Sigmoid colon (tissue), 4 donors: ENCODE results near the gene MTCL1.

ENCODE experiments used
- EP300 ChIP-seq, 4 donors: sonication (generic); formaldehyde crosslinking; IDR thresholded peaks; one replicate each; pipeline ENCODE4 v1.6.1; 2017; ENCODE audit warnings: antibody characterized with exemption in 4 of 4
- TF ChIP-seq, protein P1 (sequence below), 4 experiments: fragments of 450-650 bp in 3 of 4; fragments of 200-600 bp in 1 of 4; IDR thresholded peaks; one replicate each; pipeline ENCODE4 v1.5.1; 2016 to 2019; ENCODE audit warnings: antibody characterized with exemption in 4 of 4, mild to moderate bottlenecking in 3 of 4, moderate library complexity in 2 of 4

DNA sequence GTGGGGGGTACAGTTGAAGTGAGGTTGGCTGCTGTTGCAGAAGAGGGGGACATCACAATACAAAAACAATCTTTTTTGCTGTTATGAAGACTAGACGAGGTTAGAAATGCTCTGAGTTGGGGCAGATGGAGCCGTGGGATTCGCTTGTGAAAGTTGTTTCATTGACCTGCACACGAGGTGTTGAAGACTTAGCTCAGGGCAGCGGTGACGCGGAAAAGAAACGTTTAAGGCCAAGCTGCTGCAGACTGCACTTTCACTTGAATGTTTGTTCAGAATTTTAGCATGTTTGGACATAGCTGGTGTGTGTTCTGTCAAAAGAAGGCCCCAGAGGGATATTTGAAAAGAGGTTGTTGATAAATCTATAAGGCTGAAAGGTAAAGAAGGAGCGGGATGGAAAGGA lies 46.3 kb downstream of the MTCL1 start:
- no peak for TF ChIP-seq EP300 (IDR thresholded peaks at IDR 0.05)
- TF ChIP-seq, protein P1, sequence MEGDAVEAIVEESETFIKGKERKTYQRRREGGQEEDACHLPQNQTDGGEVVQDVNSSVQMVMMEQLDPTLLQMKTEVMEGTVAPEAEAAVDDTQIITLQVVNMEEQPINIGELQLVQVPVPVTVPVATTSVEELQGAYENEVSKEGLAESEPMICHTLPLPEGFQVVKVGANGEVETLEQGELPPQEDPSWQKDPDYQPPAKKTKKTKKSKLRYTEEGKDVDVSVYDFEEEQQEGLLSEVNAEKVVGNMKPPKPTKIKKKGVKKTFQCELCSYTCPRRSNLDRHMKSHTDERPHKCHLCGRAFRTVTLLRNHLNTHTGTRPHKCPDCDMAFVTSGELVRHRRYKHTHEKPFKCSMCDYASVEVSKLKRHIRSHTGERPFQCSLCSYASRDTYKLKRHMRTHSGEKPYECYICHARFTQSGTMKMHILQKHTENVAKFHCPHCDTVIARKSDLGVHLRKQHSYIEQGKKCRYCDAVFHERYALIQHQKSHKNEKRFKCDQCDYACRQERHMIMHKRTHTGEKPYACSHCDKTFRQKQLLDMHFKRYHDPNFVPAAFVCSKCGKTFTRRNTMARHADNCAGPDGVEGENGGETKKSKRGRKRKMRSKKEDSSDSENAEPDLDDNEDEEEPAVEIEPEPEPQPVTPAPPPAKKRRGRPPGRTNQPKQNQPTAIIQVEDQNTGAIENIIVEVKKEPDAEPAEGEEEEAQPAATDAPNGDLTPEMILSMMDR (IDR thresholded peaks at IDR 0.05) = no peak
